ENCODE data around the gene PIK3R5.
A peak's percentile ranks its signal among the peaks of the same experiment; 100 is the strongest.
"Not testable (repeated sequence)": the region's sequence is repeated elsewhere in the genome, so short reads cannot be mapped to it uniquely, and the experiment has no call there.

The PIK3R5 gene

GRCh38 chr17:8859027-8859803 lies 106.3 kb downstream of the PIK3R5 start:
- DNase-seq = peak; percentile 13 to 22
- TF ChIP-seq GATA1 (IDR thresholded peaks at IDR 0.05; ENCODE audit: low read depth, low read length) (no peak), POLR2A (IDR thresholded peaks at IDR 0.05; ENCODE audit: low read length) (no peak)

GRCh38 chr17:8857919-8858318 lies 107.6 kb downstream of the PIK3R5 start:
- no peak for DNase-seq
- TF ChIP-seq POLR2A (IDR thresholded peaks at IDR 0.05; ENCODE audit: low read length) (no peak), GATA1 (IDR thresholded peaks at IDR 0.05; ENCODE audit: low read depth, low read length) (no peak)

- TF ChIP-seq POLR2A (IDR thresholded peaks at IDR 0.05; ENCODE audit: low read length) = no peak
- DNase-seq = no peak
Measured at GRCh38 chr17:8856869-8857575, 108.5 kb downstream of the PIK3R5 start.

- not testable (repeated sequence) for DNase-seq
Measured at GRCh38 chr17:8856205-8856603, 109.3 kb downstream of the PIK3R5 start.

GRCh38 chr17:8855477-8856204 lies 109.9 kb downstream of the PIK3R5 start:
- TF ChIP-seq GATA1 (IDR thresholded peaks at IDR 0.05; ENCODE audit: low read depth, low read length) (no peak), POLR2A (IDR thresholded peaks at IDR 0.05; ENCODE audit: low read length) (no peak)

GRCh38 chr17:8851600-8851999 lies 113.9 kb downstream of the PIK3R5 start:
- TF ChIP-seq POLR2A (IDR thresholded peaks at IDR 0.05; ENCODE audit: low read length) (no peak), GATA1 (IDR thresholded peaks at IDR 0.05; ENCODE audit: low read depth, low read length) (no peak)
- no peak for DNase-seq

More at GRCh38 chr17:8855477-8856204, 109.9 kb downstream of the PIK3R5 start:
- DNase-seq = no peak

GRCh38 chr17:8849311-8850041 lies 116.0 kb downstream of the PIK3R5 start:
- DNase-seq = no peak
- no peak for TF ChIP-seq POLR2A (IDR thresholded peaks at IDR 0.05; ENCODE audit: low read length)
- TF ChIP-seq GATA1 (IDR thresholded peaks at IDR 0.05; ENCODE audit: low read depth, low read length) = no peak

- DNase-seq = no peak
- TF ChIP-seq GATA1 (IDR thresholded peaks at IDR 0.05; ENCODE audit: low read depth, low read length) (no peak), POLR2A (IDR thresholded peaks at IDR 0.05; ENCODE audit: low read length) (no peak)
Measured at GRCh38 chr17:8847891-8848290, 117.6 kb downstream of the PIK3R5 start.

GRCh38 chr17:8846768-8847211 lies 118.7 kb downstream of the PIK3R5 start:
- TF ChIP-seq POLR2A (IDR thresholded peaks at IDR 0.05; ENCODE audit: low read length) = no peak
- no peak for TF ChIP-seq GATA1 (IDR thresholded peaks at IDR 0.05; ENCODE audit: low read depth, low read length)

GRCh38 chr17:8844229-8845218 lies 121.0 kb downstream of the PIK3R5 start:
- TF ChIP-seq POLR2A (IDR thresholded peaks at IDR 0.05; ENCODE audit: low read length) (no peak), GATA1 (IDR thresholded peaks at IDR 0.05; ENCODE audit: low read depth, low read length) (no peak)
- no peak for DNase-seq

More at GRCh38 chr17:8846768-8847211, 118.7 kb downstream of the PIK3R5 start:
- DNase-seq = peak; percentile 32 to 34

GRCh38 chr17:8843344-8843743 lies 122.2 kb downstream of the PIK3R5 start:
- DNase-seq = no peak
- TF ChIP-seq GATA1 (IDR thresholded peaks at IDR 0.05; ENCODE audit: low read depth, low read length) (no peak), POLR2A (IDR thresholded peaks at IDR 0.05; ENCODE audit: low read length) (no peak)

- no peak for TF ChIP-seq POLR2A (IDR thresholded peaks at IDR 0.05; ENCODE audit: low read length)
- TF ChIP-seq GATA1 (IDR thresholded peaks at IDR 0.05; ENCODE audit: low read depth, low read length) = no peak
- no peak for DNase-seq
Measured at GRCh38 chr17:8841844-8842243, 123.7 kb downstream of the PIK3R5 start.

Data from erythroblast (primary cell).